Stimulated activated CD4-positive, alpha-beta T cell treated with anti-CD3 and anti-CD28 coated beads, Interleukin-1b, Interleukin-23, amount 100 ng/mL, for 1 hour (primary cell): ENCODE data around the gene CALML4.
"Not testable (repeated sequence)": the region's sequence is repeated elsewhere in the genome, so short reads cannot be mapped to it uniquely, and the experiment has no call there.

Source experiments
- DNase-seq, 2 donors: peaks; one replicate each; pipeline ENCODE4 v3.0.0-alpha.2; 2020; ENCODE audit warnings: low read depth in 2 of 2

CALML4 gene

DNA sequence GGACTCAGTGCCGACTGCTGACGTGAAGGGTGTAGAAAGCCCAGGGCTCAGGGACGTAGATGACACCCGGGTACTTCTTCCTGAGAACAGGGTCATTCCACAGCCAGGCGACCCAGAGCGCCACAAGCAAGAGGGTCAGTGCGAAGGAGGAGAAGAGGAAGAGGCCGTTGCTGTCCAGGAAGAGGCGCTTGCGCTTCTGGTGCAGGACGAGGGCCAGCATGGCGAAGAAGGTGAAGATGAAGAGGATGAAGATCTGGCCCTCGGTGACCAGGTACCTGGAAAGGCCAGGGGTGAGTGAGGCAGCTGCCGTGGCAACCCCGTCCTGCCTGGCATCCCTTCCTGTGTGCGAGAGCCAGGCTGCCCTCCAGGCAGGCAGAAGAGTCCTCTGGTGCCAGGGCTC is 3.0 kb upstream of the CALML4 start:
- no peak for DNase-seq

DNA sequence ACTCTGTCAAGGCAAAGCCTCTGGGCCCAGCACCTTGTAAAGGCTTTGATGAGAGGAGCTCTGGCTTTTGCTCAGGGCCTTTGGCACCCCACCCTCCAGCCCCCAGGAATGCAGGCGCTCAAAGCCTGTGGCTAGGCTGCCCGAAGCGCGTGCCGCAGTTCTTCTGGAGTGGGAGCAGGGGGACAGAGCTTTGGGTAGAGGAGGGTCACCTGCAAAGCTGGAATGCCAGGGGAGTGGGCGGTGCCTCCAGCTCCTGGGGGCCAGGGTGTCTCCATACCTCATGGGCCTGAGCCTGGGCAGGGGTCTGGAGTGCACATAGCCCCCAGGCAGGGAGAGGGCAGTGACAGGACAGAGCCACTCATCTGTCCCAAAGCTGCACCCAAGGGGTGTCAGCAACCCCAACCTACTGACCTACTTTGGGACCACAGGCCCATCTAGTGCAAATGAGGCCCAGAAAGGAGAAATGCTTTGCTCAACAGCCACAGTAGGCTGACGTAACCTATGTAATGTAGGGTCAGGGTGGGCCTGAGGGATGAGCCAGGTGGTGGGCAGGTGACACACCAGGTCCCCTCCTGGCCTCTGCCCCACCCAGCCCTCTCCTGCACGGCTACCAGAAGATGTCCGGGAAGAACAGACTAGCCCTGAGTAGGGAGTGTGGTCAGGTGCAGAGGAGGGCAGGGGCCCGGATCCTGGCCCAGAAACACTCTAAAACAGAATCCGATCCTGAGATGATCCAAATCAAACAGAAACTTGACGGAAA is 2.2 kb upstream of the CALML4 start:
- DNase-seq: no peak

DNA sequence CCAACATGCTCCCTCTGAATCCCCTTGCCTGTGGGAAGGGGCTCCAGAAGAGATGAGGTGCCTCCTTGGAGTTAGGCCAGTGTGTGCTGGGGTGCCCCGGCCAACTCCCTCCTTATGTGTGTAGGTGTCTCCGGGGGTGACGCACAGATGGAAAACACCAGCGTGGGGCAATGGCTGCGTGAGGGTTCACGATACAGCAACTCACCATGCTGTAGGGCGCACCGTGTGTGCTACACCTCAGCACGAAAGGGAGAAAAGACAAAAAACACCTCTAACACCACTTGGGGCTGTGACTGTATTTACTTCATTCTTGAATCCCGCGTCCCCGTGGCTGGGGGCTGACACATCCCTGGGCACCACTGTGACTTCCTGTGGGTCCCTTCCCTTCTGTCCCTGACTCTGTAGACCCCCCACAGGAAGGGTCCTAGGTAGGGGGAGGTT is 1.6 kb upstream of the CALML4 start:
- no peak for DNase-seq

GRCh38 chr15:68205954-68206539 is 915 bp upstream of the CALML4 start:
- no peak for DNase-seq

GRCh38 chr15:68205558-68205944 is 419 bp upstream of the CALML4 start:
- DNase-seq: no peak

- DNase-seq: no peak
Observed at GRCh38 chr15:68204361-68204760, 771 bp downstream of the CALML4 start.

GRCh38 chr15:68203956-68204355 is 1.2 kb downstream of the CALML4 start:
- no peak for DNase-seq

DNA sequence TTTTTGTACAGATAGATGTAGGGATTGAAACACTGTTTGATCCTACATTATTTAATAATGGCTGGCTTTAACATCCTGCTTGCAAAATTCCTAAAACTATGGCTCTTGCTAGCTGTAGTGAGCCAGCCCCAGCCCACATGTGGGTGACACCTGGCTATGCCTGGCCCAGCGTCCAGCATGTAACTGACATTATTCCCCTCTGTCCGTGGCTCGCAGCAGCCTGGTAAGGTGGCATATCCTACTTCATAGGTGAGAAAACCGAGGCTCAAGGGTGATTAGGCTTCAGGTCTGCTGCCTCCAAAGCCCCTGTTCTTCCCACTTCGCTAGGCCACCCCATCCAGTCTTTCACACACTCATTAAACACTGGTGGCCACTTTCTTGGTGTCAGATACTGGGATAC is 1.6 kb downstream of the CALML4 start:
- DNase-seq: no peak

GRCh38 chr15:68202994-68203393 is 2.1 kb downstream of the CALML4 start:
- DNase-seq: not testable (repeated sequence)

DNA sequence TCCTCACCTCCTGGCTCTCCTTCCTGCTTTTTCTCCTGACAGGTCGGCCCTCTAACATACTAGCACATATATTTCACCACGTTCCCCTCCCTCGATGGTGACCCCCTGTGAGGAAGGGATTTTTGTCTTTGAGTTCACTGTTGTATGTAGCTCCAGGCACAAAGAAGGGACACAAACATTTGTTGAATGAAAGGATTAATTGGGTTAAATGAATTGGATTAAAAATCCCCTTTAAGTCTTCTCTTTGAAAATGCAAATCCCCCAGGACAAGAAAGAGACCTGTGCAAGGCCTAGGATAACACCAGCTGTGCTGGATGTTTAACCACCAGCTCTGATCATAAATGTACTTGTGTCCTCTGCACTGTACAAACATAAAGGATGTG is 3.3 kb downstream of the CALML4 start:
- DNase-seq: no peak

DNA sequence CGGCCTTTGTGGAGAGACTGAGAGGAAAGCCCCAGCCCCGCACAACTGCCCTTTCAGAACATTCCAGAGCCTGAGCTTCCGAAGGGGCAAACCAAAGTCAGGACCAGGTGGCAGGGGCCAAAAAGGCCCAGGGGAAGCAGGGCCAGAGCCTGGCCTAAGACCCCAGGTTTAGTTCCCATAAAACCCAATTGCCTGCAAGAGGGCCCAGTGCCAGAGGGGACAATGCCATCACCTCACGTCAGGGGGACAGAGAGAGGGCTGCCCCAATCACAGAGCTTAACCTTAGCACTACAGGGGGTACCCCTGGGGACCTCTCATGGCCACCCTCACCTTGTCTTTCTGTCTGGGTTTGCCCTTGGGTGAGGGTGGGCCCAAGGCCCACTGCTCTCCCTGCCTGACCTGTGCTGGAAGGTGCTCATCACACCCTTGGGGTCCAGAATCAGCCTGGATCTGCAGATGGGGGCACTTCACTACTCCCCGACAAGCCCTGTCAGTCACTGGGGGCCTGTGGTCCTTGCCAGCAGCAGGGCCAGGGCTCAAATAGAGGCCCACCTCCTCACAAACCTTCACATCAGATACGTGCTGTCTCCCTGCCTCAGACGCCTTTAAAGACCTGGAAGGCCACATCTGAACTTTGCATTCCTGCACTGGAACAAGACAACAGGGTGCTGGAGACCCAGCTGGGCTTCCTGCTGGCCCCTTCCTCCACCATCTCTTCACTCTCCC is 3.8 kb downstream of the CALML4 start:
- no peak for DNase-seq

- no peak for DNase-seq
Observed at GRCh38 chr15:68200016-68200861, 4.9 kb downstream of the CALML4 start.

DNA sequence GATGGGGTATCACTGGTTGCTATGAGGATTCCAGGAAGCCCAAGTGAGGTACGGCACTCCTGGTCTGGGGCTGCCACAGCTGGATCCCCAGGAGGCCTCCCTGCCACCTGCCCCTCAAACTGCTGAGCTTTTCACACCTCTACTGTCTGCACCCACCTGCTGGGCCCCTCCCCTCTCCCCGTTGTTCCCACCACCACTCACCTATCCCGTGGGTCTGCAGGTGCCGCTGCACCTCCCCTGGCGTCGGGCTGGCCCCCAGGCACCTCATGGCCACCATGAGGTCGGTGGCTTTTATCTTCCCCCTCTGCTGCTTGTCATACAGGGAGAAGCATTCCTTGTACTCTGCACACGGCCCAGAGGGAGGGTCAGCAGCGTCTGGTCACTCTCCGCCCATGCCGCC is 5.8 kb downstream of the CALML4 start:
- no peak for DNase-seq

DNA sequence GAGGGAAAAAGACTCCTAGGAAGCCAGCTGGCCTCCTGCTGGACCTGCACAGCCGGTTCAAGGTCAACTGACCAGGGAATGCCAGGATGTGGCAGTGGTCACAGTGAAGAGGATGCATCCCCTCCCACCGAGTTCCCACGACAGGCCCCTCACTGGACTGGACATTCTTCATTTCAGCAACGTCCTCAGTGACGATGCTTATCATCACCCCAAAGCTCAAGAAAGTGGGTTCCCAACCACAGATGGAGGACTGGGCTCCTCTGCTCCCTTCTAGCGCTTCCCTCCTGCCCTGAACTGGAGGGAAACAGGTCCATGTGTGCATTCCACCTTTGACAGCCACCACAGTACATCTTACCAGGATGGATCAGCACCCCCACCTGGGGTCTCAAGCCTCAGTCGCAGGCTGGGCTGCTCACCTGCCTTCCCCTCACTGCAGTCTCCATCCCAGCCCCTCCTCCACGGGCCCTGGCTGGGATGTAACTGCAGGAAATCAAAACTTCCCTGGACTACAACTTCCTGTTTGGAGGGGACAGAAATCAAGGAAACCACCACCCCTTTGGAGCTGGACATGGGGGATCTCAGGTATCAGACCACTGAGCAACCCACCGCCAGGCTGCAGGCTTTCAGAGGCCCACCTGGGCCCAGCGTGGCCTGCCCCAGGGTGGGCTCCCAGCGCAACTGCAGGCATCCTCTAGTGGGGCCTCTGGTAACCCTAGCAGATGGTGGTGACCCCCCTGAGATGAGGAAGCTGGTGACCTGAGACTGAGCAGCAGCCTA is 7.3 kb downstream of the CALML4 start:
- no peak for DNase-seq

GRCh38 chr15:68197170-68197492 is 8.0 kb downstream of the CALML4 start:
- no peak for DNase-seq

DNA sequence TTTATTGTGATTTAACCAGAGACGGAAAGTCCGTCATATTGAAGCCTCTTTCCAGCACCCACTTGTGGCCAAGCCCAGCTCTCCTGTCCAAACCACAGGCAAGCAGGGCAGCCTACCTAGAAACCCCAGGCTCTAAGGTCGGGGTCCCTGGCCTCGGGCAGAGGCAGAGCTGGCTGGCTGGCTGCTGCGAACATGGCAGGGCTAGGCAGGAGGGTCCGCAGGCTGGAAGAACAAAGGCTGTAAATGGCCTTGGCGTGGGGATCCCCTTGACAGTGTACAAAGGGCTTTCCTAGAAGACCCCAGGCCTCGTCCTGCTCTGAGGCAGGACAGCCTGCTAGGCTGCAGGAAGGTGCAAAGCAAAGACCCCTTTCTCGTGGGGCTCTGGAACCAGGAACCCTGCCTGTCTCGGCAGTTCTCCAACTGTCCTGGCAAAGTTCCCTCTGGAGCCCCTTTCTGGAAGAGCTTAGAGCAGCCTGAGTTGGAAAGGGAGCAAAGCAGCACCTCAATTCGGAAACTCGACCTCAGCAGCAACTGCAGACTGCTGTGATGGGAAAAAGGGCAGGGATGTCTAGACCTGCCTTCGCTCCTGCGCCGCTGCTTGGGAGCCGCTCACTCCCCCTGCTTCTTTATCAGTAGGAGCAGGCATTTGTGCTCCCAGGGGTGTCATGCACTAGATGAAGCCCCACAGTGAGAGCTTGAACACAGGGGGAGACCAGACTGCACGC is 8.5 kb downstream of the CALML4 start:
- DNase-seq: no peak

DNA sequence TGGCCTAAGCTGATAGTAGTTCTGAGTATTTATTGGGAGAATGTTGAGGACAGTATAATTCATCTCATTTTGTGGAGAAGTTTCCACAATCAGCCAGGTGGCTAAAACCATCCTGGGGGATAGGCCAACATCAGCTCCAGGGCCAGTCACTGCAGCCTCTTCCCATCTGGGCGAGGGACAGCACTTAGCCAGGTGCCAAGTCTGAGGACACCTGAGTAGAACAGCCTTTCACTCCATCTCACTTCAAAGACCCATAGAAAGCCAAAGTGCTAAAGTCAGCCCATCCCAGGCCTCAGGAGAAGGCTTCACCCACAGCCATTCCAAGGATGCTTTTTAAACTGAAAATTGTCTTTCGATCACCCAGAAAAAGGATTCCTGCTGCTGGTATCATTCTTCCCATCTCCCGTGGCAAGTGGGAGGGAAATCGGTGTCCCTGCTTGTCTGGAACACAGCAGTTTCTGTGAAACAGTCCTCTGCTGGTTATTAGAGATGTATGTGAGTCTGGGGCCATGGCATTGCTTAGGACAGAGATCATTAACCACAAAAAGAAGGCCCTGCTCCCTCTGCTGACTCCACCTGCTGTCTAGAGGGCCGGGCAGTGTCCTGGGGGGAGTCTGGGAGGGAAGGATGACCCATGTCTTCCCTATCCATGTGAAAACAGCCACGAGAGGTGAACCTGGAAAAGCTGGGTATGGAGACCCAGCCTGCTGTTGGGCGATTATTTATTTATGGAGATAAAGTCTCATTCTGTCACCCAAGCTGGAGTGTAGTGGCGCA is 9.6 kb downstream of the CALML4 start:
- no peak for DNase-seq

GRCh38 chr15:68192804-68193486 is 12.2 kb downstream of the CALML4 start:
- no peak for DNase-seq

- DNase-seq: no peak
Observed at GRCh38 chr15:68192117-68192516, 13.0 kb downstream of the CALML4 start.
